Measurements from ENCODE around the gene SCNN1B.

The SCNN1B gene

DNA sequence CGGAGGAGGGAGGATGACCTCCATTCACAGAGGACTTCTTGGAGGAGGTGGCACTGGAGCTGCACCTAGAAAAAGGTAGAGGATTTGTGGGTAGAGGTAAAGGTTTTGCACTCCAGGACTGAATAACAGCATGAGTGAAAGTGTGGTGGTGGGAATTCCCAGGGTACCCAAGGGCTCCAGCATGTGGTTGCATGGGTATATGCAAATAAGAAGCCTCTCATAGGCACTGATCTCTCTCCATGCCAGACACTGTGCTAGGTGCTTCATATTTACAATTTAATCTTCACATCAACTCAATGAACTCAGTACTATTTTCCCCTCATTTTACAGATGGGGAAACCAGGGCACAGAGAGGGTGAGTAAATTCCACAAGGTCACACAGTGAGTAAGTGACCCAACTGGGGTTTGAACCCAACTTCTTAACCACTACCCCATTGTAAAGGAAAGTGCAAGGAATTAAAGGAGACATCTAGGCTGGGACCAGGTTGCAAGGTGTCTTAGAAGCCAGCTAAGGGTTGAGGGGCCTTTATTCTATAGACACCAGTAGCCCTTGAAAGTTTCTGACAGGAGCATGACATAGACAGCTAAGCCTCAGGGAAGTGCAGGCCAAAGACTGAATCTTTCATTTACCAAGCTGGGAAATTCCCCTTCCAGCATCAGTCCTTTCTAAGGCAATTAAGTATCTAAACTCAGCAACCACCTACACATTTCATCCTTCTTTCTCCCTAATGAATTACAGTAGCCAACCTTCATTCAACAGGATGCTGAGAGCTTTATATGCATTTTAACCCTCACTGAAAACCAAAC lies 21.3 kb downstream of the SCNN1B start:
- no peak for DNase-seq

DNA sequence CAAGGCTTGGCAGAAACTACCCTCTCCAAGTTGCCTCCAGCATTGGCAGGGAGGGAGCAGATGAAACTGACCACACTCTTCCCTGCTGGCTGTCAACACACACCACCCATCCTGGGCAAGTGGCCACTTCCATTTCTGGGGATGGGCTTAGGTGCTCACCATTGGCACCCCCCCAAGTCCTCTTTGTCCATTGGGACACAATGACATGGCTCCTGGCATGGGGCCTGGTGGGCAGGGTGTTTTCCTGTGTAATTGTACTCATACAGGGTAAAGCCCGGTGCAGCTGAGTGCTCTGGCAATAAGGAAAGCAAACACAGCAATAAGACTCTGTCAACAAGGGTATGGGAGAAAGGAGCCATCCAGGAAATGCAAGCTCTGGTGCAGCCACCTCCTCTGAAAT lies 22.6 kb downstream of the SCNN1B start:
- no peak for DNase-seq

DNA sequence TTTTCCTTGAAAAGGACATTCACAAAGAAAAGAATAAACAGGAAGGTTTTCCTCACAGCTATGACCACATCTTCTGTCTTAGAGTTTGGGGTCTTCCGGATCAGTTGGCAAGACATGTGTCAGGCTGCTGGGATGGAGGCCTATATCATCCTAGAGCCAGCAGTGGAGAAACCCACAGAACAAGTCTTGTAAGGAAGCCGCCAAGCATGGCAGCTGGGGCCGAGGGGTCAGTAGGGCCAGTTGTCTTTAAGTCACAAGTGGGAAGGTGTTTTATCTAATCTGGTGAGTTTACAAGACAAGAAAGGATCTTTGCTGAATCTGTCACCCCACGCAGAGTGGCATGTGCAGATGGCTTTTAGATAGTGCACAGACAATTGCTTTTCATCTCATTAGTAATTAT lies 25.7 kb downstream of the SCNN1B start:
- DNase-seq: no peak

DNA sequence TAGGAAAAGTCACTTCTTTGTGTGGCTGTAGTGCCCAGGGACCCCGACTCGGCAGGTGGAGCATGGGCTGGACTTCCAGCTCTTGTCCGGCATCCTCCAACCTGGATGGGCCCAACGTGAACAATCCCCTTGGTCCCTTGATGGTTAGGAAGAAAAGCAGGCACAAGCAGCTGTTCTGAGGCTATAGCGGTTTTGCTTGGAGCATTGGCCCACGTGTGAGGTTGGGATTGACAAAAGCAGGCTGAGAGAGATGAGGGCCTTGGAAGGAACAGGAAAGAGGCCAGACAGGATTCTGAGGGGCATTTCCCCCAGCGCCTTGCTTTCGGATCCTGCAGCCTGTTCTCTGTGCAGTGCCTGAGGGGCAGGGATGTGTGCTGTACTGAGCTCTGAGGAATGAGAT lies 28.1 kb downstream of the SCNN1B start:
- DNase-seq: no peak

DNA sequence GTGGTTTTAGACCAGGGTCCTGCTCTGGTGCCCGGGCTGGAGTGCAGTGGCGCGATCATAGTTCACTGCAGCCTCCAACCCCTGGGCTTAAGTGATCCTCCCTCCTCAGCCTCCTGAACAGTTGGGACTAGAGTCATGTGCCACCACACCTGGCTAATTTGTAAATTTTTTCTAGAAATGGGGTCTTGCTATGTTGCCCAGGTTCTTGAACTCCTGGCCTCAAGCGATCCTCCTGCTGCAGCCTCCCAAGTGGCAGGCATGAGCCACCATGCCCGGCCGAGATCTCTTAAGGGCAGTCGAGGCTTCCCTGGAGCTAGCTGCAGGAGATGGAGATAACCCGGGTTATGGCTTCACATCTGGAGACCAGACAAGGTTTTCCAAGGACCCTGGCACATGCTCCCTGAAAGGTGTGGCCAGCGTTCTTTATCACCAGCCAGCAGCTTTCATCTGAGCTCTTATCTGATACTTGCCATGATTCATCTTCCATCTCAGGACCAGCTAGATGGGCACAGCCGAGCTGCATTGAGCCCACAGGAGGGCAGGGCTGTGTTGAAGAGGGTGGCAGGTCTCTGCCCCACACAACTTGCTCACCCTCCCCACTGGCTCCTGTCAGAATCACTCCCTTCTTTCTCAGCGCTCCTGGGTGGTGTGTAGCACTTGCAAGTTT lies 28.6 kb downstream of the SCNN1B start:
- no peak for DNase-seq

DNA sequence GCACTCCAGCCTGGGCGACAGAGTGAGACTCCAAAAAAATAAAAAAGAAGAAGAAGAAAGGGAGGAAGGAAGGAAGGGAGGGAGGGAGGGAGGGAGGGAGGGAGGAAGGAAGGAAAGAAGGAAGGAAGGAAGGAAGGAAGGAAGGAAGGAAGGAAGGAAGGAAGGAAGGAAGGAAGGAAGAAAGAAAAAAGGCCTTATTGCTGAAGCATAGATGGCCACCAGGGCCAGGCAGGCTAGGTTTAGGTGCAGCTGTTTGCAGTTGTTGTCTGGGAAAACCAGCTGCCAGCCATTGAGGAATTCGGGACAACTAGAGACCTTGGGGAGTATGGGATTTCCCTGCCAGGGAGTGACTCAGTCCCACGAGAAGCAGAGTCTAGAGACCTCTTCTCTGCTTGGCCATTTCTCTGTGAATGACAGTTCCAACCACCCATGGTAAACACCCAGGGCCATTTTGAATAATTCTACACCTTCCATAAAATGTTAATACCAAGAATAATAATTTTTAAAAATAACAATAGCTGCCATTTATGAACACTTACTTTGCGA lies 31.0 kb downstream of the SCNN1B start:
- no peak for DNase-seq

DNA sequence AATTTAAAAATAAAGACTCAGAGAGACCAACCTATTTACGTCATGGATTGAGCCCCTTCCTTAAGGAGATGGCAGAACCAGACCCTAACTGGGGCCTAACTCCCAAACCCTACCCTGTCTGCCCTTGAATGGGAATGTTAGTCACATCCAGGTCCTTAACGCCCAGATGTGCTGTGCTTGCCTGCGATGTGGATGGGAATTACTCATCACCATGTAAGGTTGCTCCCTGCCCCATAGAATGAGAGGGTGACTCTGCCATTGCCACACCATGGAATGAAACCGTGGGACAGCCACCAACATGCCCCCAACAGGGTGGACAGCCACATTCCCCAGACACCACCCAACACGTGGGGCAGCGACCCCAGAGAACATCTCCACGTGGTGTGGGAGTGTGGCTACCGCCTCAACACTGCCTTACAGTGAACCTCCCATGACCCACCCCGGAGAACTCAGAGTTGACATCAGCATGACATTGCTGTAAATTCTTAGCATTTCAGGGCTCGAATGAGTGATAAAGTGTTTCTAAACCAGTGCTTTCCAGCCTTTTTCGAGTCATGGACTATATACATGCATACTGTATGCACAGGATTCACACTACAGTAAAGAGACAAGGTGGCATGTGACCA lies 31.8 kb downstream of the SCNN1B start:
- DNase-seq: no peak

DNA sequence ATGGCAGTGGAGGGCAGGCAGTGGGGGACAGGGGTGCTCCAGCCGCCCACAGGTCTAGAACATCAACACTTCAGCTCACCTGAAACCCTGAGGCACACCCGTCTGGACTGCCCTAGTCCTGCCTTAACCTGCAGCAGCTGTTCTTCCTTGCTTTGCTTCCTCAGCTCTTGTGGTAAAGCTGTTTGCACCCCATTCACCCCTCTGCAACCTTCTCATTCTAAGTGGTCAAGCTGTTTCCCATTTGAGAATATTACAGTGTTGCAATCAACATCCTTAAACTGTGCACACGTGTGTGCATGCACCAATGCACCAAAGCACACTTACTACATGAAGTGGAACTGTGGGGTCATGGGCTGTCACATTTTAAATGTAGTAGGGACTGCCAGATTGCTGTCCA lies 32.4 kb downstream of the SCNN1B start:
- no peak for DNase-seq

DNA sequence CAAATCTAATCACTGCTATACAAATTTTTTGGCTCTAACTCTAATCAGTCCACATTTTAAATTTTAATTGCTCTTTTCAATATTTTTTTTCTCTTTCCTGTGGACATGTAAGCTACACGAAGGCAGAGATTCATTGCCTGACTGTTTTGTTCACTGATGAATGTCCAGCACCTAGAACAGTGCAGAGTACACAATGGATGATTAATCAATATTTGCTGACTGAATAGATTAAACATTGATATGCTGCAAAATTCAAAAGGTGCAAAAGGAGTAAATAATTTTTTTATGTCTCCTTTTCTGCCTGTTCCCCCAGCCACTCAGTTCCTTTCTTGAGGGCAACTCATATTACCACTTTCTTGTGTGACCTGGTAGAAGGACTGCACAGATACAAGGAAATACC lies 32.8 kb downstream of the SCNN1B start:
- no peak for DNase-seq

DNA sequence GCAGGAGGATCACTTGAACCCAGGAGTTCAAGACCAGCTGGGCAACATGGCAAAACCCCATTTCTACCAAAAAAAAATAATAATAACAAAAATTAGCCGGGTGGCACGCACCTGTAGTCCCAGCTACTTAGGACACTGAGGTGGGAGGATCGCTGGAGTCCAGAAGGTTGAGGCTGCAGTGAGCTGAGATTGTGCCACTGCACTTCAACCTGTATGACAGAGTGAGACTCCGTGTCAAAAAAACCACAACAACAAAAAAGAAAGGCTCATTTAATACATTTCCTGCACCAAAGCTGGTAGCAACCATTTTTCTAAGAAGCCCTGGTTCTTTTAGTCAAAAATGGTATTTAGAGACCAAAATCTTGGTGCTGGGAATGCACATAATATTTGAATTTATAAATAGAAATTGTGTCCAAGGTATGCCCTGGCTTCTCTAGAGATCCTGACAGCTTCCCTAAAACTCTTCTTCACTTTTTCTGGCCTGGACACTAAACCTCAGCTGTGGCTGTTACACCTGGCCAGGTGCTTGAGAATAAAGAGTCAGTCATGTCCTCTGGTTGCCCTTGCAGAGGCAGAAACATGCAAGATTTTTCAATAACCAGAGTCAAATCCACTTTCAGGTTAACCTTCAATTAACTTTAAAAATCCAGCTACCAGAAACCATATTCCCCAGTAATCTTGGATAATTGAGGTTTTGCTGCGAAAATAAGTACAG lies 35.9 kb downstream of the SCNN1B start:
- DNase-seq: no peak

DNA sequence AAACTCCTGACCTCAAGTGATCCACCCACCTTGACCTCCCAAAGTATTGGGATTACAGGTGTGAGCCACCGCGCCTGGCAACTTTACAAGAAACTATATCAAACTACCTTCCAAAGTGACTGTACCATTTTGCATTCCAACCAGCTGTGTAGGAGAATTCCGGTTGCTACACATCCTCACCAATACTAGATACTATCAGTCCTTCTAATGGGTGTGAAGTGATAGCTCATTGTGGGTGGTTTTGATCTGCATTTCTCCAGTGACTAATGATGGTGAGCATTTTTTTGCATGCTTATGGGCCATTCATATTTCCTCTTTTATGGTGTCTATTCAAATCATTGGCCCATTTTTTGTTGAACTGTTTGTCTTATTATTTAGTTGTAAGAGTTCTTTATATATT lies 37.7 kb downstream of the SCNN1B start:
- no peak for DNase-seq

DNA sequence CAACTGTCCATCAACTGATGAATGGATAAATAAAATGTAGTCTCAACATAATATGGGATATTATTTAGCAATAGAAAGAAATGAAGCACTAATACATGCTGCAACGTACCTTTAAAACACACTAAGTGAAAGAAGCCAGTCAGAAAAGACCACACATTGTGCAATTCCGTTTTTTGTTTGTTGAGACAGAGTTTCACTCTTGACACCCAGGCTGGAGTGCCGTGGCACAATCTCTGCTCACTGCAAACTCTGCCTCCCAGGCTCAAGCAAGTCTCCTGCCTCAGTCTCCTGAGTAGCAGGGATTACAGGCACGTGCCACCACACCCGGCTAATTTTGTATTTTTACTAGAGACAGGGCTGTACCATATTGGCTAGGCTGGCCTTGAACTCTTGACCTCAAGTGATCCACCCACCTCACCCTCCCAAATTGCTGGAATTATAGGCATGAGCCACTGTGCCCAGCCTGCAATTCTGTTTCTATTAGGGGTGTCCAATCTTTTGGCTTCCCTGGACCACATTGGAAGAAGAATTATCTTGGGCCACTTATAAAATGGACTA lies 40.1 kb downstream of the SCNN1B start:
- DNase-seq: no peak

DNA sequence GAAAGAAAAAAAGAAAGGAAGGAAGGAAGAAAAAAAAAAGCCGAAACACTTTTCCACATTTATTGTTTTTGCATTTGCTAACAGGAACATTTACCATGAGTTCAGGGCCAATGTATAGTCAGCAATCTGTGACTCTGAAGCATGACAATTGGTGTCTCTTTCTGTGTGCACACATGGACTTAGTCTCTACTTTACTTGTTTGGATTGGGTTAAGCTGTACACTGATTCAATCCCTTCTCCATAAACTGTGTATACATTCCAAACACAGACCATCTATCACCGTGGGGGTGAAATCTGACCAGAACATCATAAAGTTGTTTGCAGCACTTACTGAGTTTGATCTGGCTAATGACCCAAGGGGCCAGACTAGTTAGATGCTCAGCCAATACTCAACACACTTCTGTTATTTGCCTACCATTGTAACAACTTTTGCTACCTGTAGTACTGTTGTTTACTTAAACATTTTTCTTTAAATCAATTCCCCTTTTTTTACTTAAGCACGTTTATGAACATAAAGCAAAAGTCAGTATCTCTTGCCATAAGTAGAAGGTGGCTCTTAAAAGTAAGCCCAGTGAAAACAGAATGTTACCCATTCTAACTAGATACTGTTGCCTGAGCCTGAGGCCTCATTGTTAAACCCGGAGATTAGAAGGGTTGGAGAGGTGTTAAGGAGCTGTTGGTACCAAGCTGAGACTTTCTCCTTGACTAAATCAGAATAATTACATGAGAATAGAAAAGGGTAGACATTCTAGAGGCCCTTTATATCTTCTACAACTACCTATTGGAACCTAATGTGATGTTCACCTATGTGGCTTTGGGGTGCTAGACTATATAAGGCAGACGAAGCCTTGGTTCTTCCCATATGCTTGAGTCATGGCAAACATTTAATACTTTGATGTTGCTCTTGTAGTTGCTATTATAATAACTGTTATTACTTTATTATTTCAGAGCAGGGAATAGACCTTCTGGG lies 41.8 kb downstream of the SCNN1B start:
- DNase-seq: no peak

DNA sequence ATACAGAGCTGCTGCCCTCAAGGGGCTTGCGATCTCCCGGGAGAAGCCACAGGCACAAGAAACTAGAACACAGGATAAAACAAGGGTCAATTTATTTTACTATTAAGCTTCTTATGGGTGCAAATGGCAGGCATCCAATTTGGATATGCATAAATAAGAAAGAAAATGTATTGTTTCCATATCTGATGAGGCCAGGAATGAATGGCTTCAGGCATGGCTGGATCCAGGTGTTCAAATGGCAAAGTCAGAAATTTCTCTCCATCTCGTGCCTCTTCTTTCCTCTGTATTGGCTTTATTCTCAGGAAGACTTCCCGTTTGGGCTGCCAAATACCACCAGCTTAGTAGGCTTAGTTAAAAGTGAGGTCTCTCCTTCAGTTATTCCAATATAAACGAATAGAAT lies 43.1 kb downstream of the SCNN1B start:
- no peak for DNase-seq

DNA sequence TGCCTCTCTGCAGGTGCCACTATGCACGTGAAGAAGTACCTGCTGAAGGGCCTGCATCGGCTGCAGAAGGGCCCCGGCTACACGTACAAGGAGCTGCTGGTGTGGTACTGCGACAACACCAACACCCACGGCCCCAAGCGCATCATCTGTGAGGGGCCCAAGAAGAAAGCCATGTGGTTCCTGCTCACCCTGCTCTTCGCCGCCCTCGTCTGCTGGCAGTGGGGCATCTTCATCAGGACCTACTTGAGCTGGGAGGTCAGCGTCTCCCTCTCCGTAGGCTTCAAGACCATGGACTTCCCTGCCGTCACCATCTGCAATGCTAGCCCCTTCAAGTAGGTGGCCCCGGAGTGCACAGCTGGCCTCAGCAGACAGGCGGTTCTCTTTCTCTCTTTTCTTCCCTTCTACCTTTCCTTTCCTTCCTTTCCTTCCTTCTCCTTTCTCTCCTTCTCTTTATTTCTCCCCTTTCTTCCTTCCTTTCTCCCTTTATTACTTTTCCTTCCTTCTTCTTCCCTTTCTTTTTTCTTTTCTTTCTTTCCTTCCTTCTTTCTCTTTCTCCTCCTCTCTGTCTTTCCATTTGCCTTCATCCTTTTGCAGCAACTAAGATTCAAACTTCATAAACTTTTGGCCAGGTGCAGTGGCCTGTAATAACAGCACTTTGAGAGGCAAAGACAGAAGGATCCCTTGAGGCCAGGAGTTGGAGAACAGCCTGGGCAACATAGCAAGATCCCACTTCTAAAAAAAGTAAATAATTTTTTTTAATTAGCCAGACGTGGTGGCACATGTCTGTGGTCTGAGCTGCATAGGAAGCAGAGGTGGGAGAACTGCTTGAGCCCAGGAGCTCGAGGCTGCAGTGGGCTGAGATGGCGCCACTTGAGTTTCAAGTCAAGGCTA lies 46.7 kb downstream of the SCNN1B start:
- no peak for DNase-seq

DNA sequence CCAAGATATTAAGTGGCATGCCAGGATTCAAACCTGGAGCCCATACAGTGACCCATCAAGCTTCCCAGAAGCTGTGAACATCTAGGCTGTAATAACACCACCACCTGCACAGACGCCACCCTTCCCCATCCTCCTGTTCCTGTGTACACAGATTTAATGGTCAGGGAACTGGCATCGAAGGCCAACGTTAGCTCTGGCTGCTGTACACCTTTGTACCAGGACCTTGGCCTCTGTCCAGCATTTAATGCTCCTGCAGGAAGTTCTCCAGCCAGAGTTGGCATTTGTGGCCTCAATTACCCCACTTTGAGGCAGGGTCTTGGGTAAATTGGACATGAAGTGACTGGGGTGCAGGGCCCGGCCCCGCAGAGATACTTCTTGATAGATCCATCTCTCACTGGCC lies 49.3 kb downstream of the SCNN1B start:
- DNase-seq: no peak

DNA sequence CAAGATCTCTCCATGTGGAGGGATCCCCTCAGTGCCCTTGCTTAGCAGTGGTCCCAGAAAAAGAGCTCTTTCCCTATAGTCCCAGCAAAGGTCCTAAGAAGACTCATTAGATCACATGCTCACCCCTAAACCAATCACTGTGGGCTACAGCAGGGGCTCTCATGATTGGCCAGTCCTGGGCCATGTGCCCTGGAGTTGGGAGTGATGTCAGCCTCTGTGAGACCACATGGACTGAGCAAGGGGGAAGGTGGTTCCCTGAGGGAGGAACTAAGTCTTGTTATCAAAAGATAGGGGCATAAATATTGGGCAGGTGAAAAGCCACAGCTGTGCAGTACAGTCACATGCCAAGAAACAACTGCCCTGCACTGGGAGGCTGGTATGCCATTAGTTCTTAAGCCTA lies 51.3 kb downstream of the SCNN1B start:
- no peak for DNase-seq

DNA sequence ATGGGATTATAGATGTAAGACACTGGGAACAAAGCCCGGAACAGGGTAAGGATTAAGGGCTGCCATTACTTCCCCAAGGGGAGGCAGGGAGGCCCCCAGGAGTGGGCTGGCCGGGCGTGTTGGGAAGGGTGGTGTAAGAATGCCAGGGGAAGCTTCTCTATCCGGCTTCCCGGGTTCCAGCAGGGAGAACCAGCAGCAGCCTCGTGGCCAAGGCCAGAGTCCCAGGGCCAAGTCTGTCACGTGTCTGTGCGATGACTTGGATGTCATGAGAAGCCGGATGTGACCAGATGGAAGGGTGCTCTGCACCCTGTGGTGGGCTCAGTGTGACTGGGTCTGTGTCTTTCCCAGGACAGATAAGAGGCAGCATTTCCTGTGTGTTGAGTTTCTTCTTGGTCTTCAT lies 52.1 kb downstream of the SCNN1B start:
- DNase-seq: no peak

DNA sequence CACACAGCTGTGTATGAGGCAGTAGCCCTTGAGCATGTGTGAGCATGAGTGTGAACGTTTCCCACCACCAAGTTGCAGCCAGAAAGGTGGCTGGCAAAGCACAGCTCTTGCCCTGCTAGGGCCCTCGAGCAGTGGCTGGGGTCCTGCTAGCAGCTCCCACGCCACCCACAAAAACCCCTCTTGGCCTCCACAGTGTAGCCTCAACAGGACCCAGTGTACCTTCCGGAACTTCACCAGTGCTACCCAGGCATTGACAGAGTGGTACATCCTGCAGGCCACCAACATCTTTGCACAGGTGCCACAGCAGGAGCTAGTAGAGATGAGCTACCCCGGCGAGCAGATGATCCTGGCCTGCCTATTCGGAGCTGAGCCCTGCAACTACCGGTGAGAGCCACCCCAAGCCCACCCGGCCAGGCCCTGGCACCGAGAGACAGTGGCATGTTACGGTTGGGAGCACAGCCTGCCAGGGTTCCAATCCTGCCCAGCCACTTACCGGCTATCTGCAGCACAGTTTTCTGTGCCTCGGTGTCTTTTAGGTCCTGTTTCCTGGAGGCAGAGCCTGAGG lies 53.1 kb downstream of the SCNN1B start:
- DNase-seq: no peak

DNA sequence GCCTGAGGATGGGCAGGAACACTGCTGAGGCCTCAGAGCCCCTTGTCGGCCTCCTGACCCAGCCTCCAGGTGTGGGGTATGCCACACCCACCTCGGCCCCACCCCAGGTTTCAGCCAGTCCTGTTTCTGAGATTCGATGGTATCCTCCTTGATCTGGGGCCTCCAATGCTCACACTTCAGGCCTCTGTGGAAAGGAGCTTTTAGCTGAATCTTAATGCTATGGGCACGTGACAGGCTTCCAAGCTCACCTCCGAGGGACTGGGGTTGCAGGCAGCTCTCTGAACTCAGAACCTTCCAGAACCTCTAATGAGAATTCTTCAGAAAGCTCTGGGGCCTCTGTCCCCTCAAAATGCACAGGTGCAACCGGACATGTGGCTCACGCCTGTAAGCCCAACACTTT lies 54.8 kb downstream of the SCNN1B start:
- no peak for DNase-seq

Data from stimulated activated CD4-positive, alpha-beta T cell treated with anti-CD3 and anti-CD28 coated beads, Interleukin-2, amount 100 ng/mL, for 48 hours (primary cell).